CD4-positive, alpha-beta T cell treated with Interferon alpha-2 for 1 hour (primary cell): ENCODE results near the gene CKLF.

Experiments
- DNase-seq, 2 donors: peaks; one replicate each; pipeline ENCODE4 v3.0.0-alpha.2; 2020 to 2022

The CKLF gene

GRCh38 chr16:66519482-66520373 lies 32.6 kb upstream of the CKLF start:
- DNase-seq, result no peak

GRCh38 chr16:66520406-66521170 lies 31.8 kb upstream of the CKLF start:
- DNase-seq, result peak in 1 of 2 donors; percentile 50

- DNase-seq, result no peak
Observed at GRCh38 chr16:66521252-66521713, 31.1 kb upstream of the CKLF start.

- peak; percentile 73 to 83 for DNase-seq
Observed at GRCh38 chr16:66521951-66522771, 30.2 kb upstream of the CKLF start.

GRCh38 chr16:66522816-66523590 lies 29.4 kb upstream of the CKLF start:
- DNase-seq, result no peak

GRCh38 chr16:66523861-66524354 lies 28.5 kb upstream of the CKLF start:
- DNase-seq, result peak; percentile 43 to 62

- peak; percentile 46 to 78 for DNase-seq
Observed at GRCh38 chr16:66524601-66525164, 27.7 kb upstream of the CKLF start.

GRCh38 chr16:66525396-66526180 lies 26.8 kb upstream of the CKLF start:
- peak in 1 of 2 donors; percentile 40 for DNase-seq

GRCh38 chr16:66528294-66528693 lies 24.1 kb upstream of the CKLF start:
- no peak for DNase-seq

- no peak for DNase-seq
Observed at GRCh38 chr16:66529475-66529874, 22.9 kb upstream of the CKLF start.

GRCh38 chr16:66534376-66534799 lies 18.0 kb upstream of the CKLF start:
- DNase-seq, result no peak

- no peak for DNase-seq
Observed at GRCh38 chr16:66536525-66536924, 15.9 kb upstream of the CKLF start.

- DNase-seq, result no peak
Observed at GRCh38 chr16:66537236-66537635, 15.1 kb upstream of the CKLF start.

GRCh38 chr16:66538910-66539309 lies 13.5 kb upstream of the CKLF start:
- DNase-seq, result no peak

- no peak for DNase-seq
Observed at GRCh38 chr16:66539623-66540469, 12.5 kb upstream of the CKLF start.

- no peak for DNase-seq
Observed at GRCh38 chr16:66541388-66542355, 10.7 kb upstream of the CKLF start.

GRCh38 chr16:66542396-66542795 lies 10.0 kb upstream of the CKLF start:
- no peak for DNase-seq

GRCh38 chr16:66543541-66543940 lies 8.8 kb upstream of the CKLF start:
- no peak for DNase-seq
